Mesenchymal stem cell (in vitro differentiated cells and primary cell): ENCODE measurements around the gene CXCR1.

Experiments used
- DNase-seq: peaks from one replicate; pipeline ENCODE4 v3.0.0-alpha.2; 2013
- H2AFZ ChIP-seq: one replicate; pipeline ENCODE4 v1.6.1; 2013; ENCODE audit warnings: low read depth, mild to moderate bottlenecking, control low read depth, inconsistent platforms, low read length, moderate library complexity
- H2AK5ac ChIP-seq: 2 replicates; pipeline ENCODE4 v1.6.1; 2013; ENCODE audit warnings: low read length, moderate library complexity, mild to moderate bottlenecking, inconsistent platforms; ENCODE audit not compliant: severe bottlenecking
- H2BK120ac ChIP-seq: one replicate; pipeline ENCODE4 v1.6.1; 2013; ENCODE audit warnings: low read depth, mild to moderate bottlenecking, inconsistent platforms, low read length, moderate library complexity
- H2BK12ac ChIP-seq, 2 experiments: one replicate each; pipeline ENCODE4 v1.6.1; 2013; ENCODE audit warnings: inconsistent platforms in 2 of 2, low read length in 2 of 2, mild to moderate bottlenecking in 2 of 2, moderate library complexity in 2 of 2, control low read depth in 1 of 2
- H2BK15ac ChIP-seq: one replicate; pipeline ENCODE4 v1.6.1; 2013; ENCODE audit warnings: mild to moderate bottlenecking, low read depth, inconsistent platforms; ENCODE audit not compliant: poor library complexity, severe bottlenecking
- H2BK5ac ChIP-seq: 2 replicates; pipeline ENCODE4 v1.6.1; 2013; ENCODE audit warnings: low read depth, mild to moderate bottlenecking, low read length, control low read depth, inconsistent platforms; ENCODE audit not compliant: poor library complexity, severe bottlenecking
- H3K14ac ChIP-seq, 2 experiments: one replicate each; pipeline ENCODE4 v1.6.1; 2013; ENCODE audit warnings: inconsistent platforms in 2 of 2, low read length in 2 of 2, control low read depth in 1 of 2, mild to moderate bottlenecking in 1 of 2, moderate library complexity in 1 of 2
- H3K18ac ChIP-seq, 2 experiments: one replicate each; pipeline ENCODE4 v1.6.1; 2013; ENCODE audit warnings: inconsistent platforms in 2 of 2, low read length in 2 of 2, control low read depth in 1 of 2, low read depth in 1 of 2, mild to moderate bottlenecking in 1 of 2
- H3K23ac ChIP-seq, 2 experiments: one replicate each; pipeline ENCODE4 v1.6.1; 2013; ENCODE audit warnings: inconsistent platforms in 2 of 2, low read length in 2 of 2, mild to moderate bottlenecking in 2 of 2, moderate library complexity in 2 of 2, control low read depth in 1 of 2
- H3K27ac ChIP-seq: 2 replicates; pipeline ENCODE4 v1.5.1; 2013; ENCODE audit warnings: mild to moderate bottlenecking, moderate library complexity, low read length, control low read depth, inconsistent platforms; ENCODE audit not compliant: poor library complexity, severe bottlenecking
- H3K27me3 ChIP-seq, 2 experiments: 2 replicates each; pipeline versions ENCODE4 v1.6.1 to v1.7.0; 2013; ENCODE audit warnings: low read length in 2 of 2, mild to moderate bottlenecking in 2 of 2, moderate library complexity in 2 of 2, control low read depth in 1 of 2, inconsistent platforms in 1 of 2; ENCODE audit not compliant: control insufficient read depth in 1 of 2, insufficient read depth in 1 of 2
- H3K36me3 ChIP-seq, 2 experiments: 2 replicates each; pipeline versions ENCODE4 v1.6.1 to v1.7.0; 2013; ENCODE audit warnings: low read length in 2 of 2, control low read depth in 1 of 2, inconsistent platforms in 1 of 2, low read depth in 1 of 2, mild to moderate bottlenecking in 1 of 2; ENCODE audit not compliant: insufficient read depth in 2 of 2, control insufficient read depth in 1 of 2
- H3K4ac ChIP-seq, 2 experiments: one replicate each; pipeline ENCODE4 v1.6.1; 2013; ENCODE audit warnings: inconsistent platforms in 2 of 2, low read length in 2 of 2, mild to moderate bottlenecking in 2 of 2, moderate library complexity in 2 of 2, control low read depth in 1 of 2, low read depth in 1 of 2
- H3K4me1 ChIP-seq: 2 replicates; pipeline ENCODE4 v1.6.1; 2013; ENCODE audit warnings: low read depth, low read length, control low read depth; ENCODE audit not compliant: control insufficient read depth, insufficient read depth
- H3K4me2 ChIP-seq: 2 replicates; pipeline ENCODE4 v1.6.1; 2013; ENCODE audit warnings: low read length, mild to moderate bottlenecking, inconsistent platforms; ENCODE audit not compliant: poor library complexity, severe bottlenecking
- H3K4me3 ChIP-seq, 2 experiments: 2 replicates each; pipeline versions ENCODE4 v1.5.1 to v1.7.0; 2013; ENCODE audit warnings: low read length in 2 of 2, mild to moderate bottlenecking in 2 of 2, control low read depth in 1 of 2, low read depth in 1 of 2; ENCODE audit not compliant: insufficient read depth in 1 of 2
- H3K79me1 ChIP-seq: replicated peaks from 2 replicates; pipeline ENCODE4 v1.6.1; 2013; ENCODE audit warnings: mild to moderate bottlenecking, control low read depth, low read length, inconsistent platforms; ENCODE audit not compliant: poor library complexity, severe bottlenecking
- H3K9ac ChIP-seq: 2 replicates; pipeline ENCODE4 v1.7.0; 2013; ENCODE audit warnings: mild to moderate bottlenecking, low read length, moderate library complexity
- H3K9me3 ChIP-seq: 2 replicates; pipeline ENCODE4 v1.7.0; 2013; ENCODE audit warnings: mild to moderate bottlenecking, low read length; ENCODE audit not compliant: control insufficient read depth
- H4K8ac ChIP-seq: one replicate; pipeline ENCODE4 v1.6.1; 2013; ENCODE audit warnings: inconsistent platforms, mild to moderate bottlenecking, low read length, moderate library complexity
- H4K91ac ChIP-seq: one replicate; pipeline ENCODE4 v1.6.1; 2013; ENCODE audit warnings: mild to moderate bottlenecking, low read length, inconsistent platforms
- WGBS: methylation state at CpG from one replicate; pipeline ENCODE4 v1.1.7; 2013; ENCODE audit warnings: mixed read lengths; 5-methylcytosine and 5-hydroxymethylcytosine counted together

CXCR1 gene

GRCh38 chr2:218146056-218146455 lies 20.7 kb downstream of the CXCR1 start:
- no peak overlapping the region for H3K4ac ChIP-seq
- no peak overlapping the region for H2AK5ac ChIP-seq
- H4K8ac ChIP-seq: no peak overlapping the region
- no peak overlapping the region for H3K9ac ChIP-seq
- H3K4me3 ChIP-seq: no peak overlapping the region
- no peak overlapping the region for H2AFZ ChIP-seq
- H3K18ac ChIP-seq: no peak overlapping the region
- no peak overlapping the region for H2BK12ac ChIP-seq
- no peak overlapping the region for H3K4me2 ChIP-seq
- H2BK5ac ChIP-seq: no peak overlapping the region
- no peaks in the 10 kb centered on the region for H3K79me1 ChIP-seq
- H3K27ac ChIP-seq: no peak overlapping the region
- DNase-seq: peak; percentile 69
- H2BK120ac ChIP-seq: no peak overlapping the region
- H3K9me3 ChIP-seq: no peaks in the 10 kb centered on the region
- no peak overlapping the region for H3K23ac ChIP-seq
- no peaks in the 10 kb centered on the region for H3K36me3 ChIP-seq
- H4K91ac ChIP-seq: no peak overlapping the region
- H2BK15ac ChIP-seq: no peak overlapping the region
- no peaks in the 10 kb centered on the region for H3K4me1 ChIP-seq
- H3K27me3 ChIP-seq: peaks cover 36 to 43% of the 10 kb centered on the region in 2 experiments
- H3K14ac ChIP-seq: no peak overlapping the region

- Histone ChIP-seq H4K91ac (no peak overlapping the region), H2BK12ac (no peak overlapping the region), H3K27ac (no peak overlapping the region), H2BK5ac (no peak overlapping the region), H3K9me3 (no peaks in the 10 kb centered on the region), H3K14ac (no peak overlapping the region), H3K9ac (no peak overlapping the region), H3K79me1 (no peaks in the 10 kb centered on the region), H2BK15ac (no peak overlapping the region), H3K27me3 (peaks cover 37 to 40% of the 10 kb centered on the region in 2 experiments), H3K18ac (no peak overlapping the region), H3K36me3 (no peaks in the 10 kb centered on the region), H3K4me2 (no peak overlapping the region), H2BK120ac (no peak overlapping the region), H2AFZ (no peak overlapping the region), H3K23ac (no peak overlapping the region), H3K4ac (no peak overlapping the region), H3K4me3 (no peak overlapping the region), H2AK5ac (no peak overlapping the region), H4K8ac (no peak overlapping the region), H3K4me1 (no peaks in the 10 kb centered on the region)
- peak; percentile 93 for DNase-seq
- 48% methylated on average over 3 of the region's 3 CpGs for WGBS
Measured at GRCh38 chr2:218145124-218145523, 21.6 kb downstream of the CXCR1 start.

- Histone ChIP-seq H2BK15ac (no peak overlapping the region), H3K14ac (no peak overlapping the region), H4K8ac (no peak overlapping the region), H3K36me3 (no peaks in the 10 kb centered on the region), H2BK12ac (no peak overlapping the region), H3K23ac (no peak overlapping the region), H3K18ac (no peak overlapping the region), H3K9me3 (no peaks in the 10 kb centered on the region), H3K4ac (no peak overlapping the region), H2BK5ac (no peak overlapping the region), H3K79me1 (no peaks in the 10 kb centered on the region), H2BK120ac (no peak overlapping the region), H2AFZ (no peak overlapping the region), H3K4me2 (no peak overlapping the region), H3K27ac (no peak overlapping the region), H3K4me3 (no peak overlapping the region), H3K27me3 (peaks cover 52 to 84% of the 10 kb centered on the region in 2 experiments), H3K4me1 (no peaks in the 10 kb centered on the region), H2AK5ac (no peak overlapping the region), H3K9ac (no peak overlapping the region), H4K91ac (no peak overlapping the region)
- 80% methylated on average over 4 of the region's 4 CpGs for WGBS
- DNase-seq: no peak
Measured at GRCh38 chr2:218138047-218138446, 28.7 kb downstream of the CXCR1 start.

GRCh38 chr2:218137514-218137913 lies 29.2 kb downstream of the CXCR1 start:
- Histone ChIP-seq H3K79me1 (no peaks in the 10 kb centered on the region), H3K27me3 (peaks cover 47 to 82% of the 10 kb centered on the region in 2 experiments), H3K18ac (no peak overlapping the region), H3K4me3 (no peak overlapping the region), H2BK120ac (no peak overlapping the region), H2BK15ac (no peak overlapping the region), H2BK5ac (no peak overlapping the region), H3K23ac (no peak overlapping the region), H4K91ac (no peak overlapping the region), H3K36me3 (no peaks in the 10 kb centered on the region), H3K4me2 (no peak overlapping the region), H2AFZ (no peak overlapping the region), H3K4ac (no peak overlapping the region), H3K27ac (no peak overlapping the region), H2AK5ac (no peak overlapping the region), H3K14ac (no peak overlapping the region), H4K8ac (no peak overlapping the region), H3K9me3 (no peaks in the 10 kb centered on the region), H3K9ac (no peak overlapping the region), H2BK12ac (no peak overlapping the region), H3K4me1 (no peaks in the 10 kb centered on the region)
- 81% methylated on average over 3 of the region's 3 CpGs for WGBS
- DNase-seq: no peak
